ENCODE measurements around the gene TPRA1. TPM values are rescaled to one million over a fixed set of nuclear protein-coding genes. Genes with fewer than 3 reads are reported as not detected.

Gene TPRA1
- total RNA-seq, 1 experiment from 2014 or later = 20.0 TPM

- H4K8ac ChIP-seq (replicated peaks; ENCODE audit: insufficient read length, low read depth, low read length) = no peak overlapping the region
- H3K23me2 ChIP-seq (ENCODE audit: insufficient read length, low read depth, low read length, poor library complexity, severe bottlenecking) = no peaks in the 10 kb centered on the region
- no peak overlapping the region for H3K23ac ChIP-seq (ENCODE audit: insufficient read length, low read depth, low read length)
- H2AK5ac ChIP-seq (ENCODE audit: insufficient read length, low read length) = no peak overlapping the region
- H2AFZ ChIP-seq (ENCODE audit: low read length) = no peak overlapping the region
- Mint-ChIP-seq H3K4me3 (no peak overlapping the region), H3K4me1 (no peaks in the 10 kb centered on the region), H3K27ac (no peak overlapping the region; a peak in 3 of 7 replicates), H3K36me3 (ENCODE audit: insufficient read depth in 1 of 3, low read depth in 3 of 3) (peaks cover 30 to 54% (median 42%) of the 10 kb centered on the region in 3 experiments; a peak in 6 of 7 replicates), H3K27me3 (ENCODE audit: low read depth) (peaks cover 21% of the 10 kb centered on the region), H3K9me3 (no peaks in the 10 kb centered on the region)
- H2BK15ac ChIP-seq (ENCODE audit: low read depth, low read length) = no peak overlapping the region
- no peak overlapping the region for H3K4ac ChIP-seq (ENCODE audit: low read depth, low read length)
- H3K9me3 ChIP-seq (ENCODE audit: control insufficient read depth, low read depth, low read length) = no peaks in the 10 kb centered on the region
- no CpG with 5 or more reads among the region's 8 CpGs for WGBS (ENCODE audit: extremely low coverage, insufficient read length, low lambda C conversion rate)
- H3K4me1 ChIP-seq (ENCODE audit: insufficient read depth, low read length) = no peaks in the 10 kb centered on the region
- no peak overlapping the region for H2BK120ac ChIP-seq (ENCODE audit: low read depth, low read length, poor library complexity, severe bottlenecking)
- TF ChIP-seq, protein P1, sequence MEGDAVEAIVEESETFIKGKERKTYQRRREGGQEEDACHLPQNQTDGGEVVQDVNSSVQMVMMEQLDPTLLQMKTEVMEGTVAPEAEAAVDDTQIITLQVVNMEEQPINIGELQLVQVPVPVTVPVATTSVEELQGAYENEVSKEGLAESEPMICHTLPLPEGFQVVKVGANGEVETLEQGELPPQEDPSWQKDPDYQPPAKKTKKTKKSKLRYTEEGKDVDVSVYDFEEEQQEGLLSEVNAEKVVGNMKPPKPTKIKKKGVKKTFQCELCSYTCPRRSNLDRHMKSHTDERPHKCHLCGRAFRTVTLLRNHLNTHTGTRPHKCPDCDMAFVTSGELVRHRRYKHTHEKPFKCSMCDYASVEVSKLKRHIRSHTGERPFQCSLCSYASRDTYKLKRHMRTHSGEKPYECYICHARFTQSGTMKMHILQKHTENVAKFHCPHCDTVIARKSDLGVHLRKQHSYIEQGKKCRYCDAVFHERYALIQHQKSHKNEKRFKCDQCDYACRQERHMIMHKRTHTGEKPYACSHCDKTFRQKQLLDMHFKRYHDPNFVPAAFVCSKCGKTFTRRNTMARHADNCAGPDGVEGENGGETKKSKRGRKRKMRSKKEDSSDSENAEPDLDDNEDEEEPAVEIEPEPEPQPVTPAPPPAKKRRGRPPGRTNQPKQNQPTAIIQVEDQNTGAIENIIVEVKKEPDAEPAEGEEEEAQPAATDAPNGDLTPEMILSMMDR (conservative IDR thresholded peaks at IDR 0.05) = no peak
- no peak overlapping the region for H4K91ac ChIP-seq (ENCODE audit: insufficient read length, low read depth, low read length)
- H3K79me2 ChIP-seq (ENCODE audit: insufficient read depth, low read length) = no peaks in the 10 kb centered on the region
- no peak overlapping the region for H4K5ac ChIP-seq (ENCODE audit: insufficient read length, low read depth, low read length)
- H3K18ac ChIP-seq (ENCODE audit: insufficient read length, low read depth, low read length) = no peak overlapping the region
- H3K4me2 ChIP-seq (ENCODE audit: insufficient read depth, insufficient read length, low read length) = no peak overlapping the region
- no peaks in the 10 kb centered on the region for H3K79me1 ChIP-seq (ENCODE audit: insufficient read depth, low read depth, low read length, poor library complexity, severe bottlenecking)
- H3K56ac ChIP-seq (ENCODE audit: insufficient read length, low read depth, low read length) = no peak overlapping the region
- peaks cover 4% of the 10 kb centered on the region; the same call in 1 of the 2 replicates for H3K27me3 ChIP-seq (ENCODE audit: insufficient read depth, low read length)
- H4K20me1 ChIP-seq (ENCODE audit: control insufficient read depth, insufficient read depth, insufficient read length) = no peaks in the 10 kb centered on the region
- no peak overlapping the region for H3K9ac ChIP-seq (ENCODE audit: extremely low read depth, insufficient read length, low read length)
- H3K14ac ChIP-seq (ENCODE audit: insufficient read depth, low read length) = no peak overlapping the region
- no peak for DNase-seq
- H2BK20ac ChIP-seq (ENCODE audit: low read depth, low read length, poor library complexity, severe bottlenecking) = no peak overlapping the region
- H3T11ph ChIP-seq (ENCODE audit: low read length) = no peak overlapping the region
- no peak overlapping the region for H2BK12ac ChIP-seq (ENCODE audit: insufficient read length, low read depth, low read length)
- no peak overlapping the region for H2BK5ac ChIP-seq (ENCODE audit: insufficient read length, low read length)
- H3K27ac ChIP-seq (ENCODE audit: insufficient read length, low read depth, low read length) = no peak overlapping the region
These were observed 32.4 kb upstream of the TPRA1 start for GRCh38 chr3:127622772-127623576.

Measured in H9 (cell line).